Measurements from ENCODE around the gene FREM2. TPM values are rescaled to one million over a fixed set of nuclear protein-coding genes. Genes with fewer than 3 reads are reported as not detected.

FREM2 gene
- total and polyA plus RNA-seq, 2 experiments from 2014 or later, result 2.4 to 29.8 TPM

DNA sequence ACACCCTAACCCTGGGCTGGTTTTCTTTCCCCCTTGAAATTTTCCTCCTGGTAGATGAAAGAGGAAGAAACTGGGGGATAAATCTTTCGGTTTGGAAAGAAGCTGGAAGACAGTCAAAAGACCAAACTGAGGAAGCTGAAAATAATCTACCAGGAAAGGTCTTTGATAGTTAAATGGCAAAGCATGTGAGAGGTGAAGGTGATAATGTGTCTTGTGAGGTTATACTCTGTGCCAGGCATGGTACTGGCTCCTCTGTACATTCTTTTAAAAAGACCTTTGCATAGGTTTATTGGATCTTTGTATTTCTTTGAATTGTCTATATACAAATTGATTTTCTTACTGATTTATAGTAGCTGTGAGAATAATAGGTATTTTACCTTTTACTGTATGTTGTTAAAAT, 98.6 kb downstream of the FREM2 start:
- peaks cover 6% of the 10 kb centered on the region for H3K4me1 ChIP-seq (ENCODE audit: insufficient read depth)
- ATAC-seq, result no peak
- H3F3A ChIP-seq (replicated peaks; ENCODE audit: low read depth), result no peaks in the 10 kb centered on the region
- H3K4me3 ChIP-seq, result no peak overlapping the region
- H3K9me2 ChIP-seq (ENCODE audit: insufficient read depth), result no peaks in the 10 kb centered on the region
- H2AFZ ChIP-seq, result no peak overlapping the region
- no peak for DNase-seq (ENCODE audit: low spot score)
- H3K27me3 Mint-ChIP-seq (ENCODE audit: insufficient read depth, low read depth, poor library complexity), result no peaks in the 10 kb centered on the region
- H3K4me3 Mint-ChIP-seq, result no peak overlapping the region
- no peaks in the 10 kb centered on the region for H4K20me1 ChIP-seq (replicated peaks; ENCODE audit: insufficient read depth)
- H3K4me2 ChIP-seq, result no peak overlapping the region
- H3K27ac ChIP-seq (ENCODE audit: low read depth), result no peak overlapping the region
- H3K27ac Mint-ChIP-seq, result no peak overlapping the region
- no peaks in the 10 kb centered on the region for H3K79me2 ChIP-seq (replicated peaks; ENCODE audit: insufficient read depth)
- H3K36me3 Mint-ChIP-seq (ENCODE audit: low read depth), result peaks cover 3% of the 10 kb centered on the region; the same call in 1 of the 3 replicates
- no peaks in the 10 kb centered on the region for H3K27me3 ChIP-seq (ENCODE audit: insufficient read depth)
- H3K9me3 Mint-ChIP-seq, result no peaks in the 10 kb centered on the region
- TF ChIP-seq EZH2 (IDR thresholded peaks at IDR 0.05; ENCODE audit: low read depth, unreplicated experiment) (no peak), STAT1 (IDR thresholded peaks at IDR 0.05; ENCODE audit: unreplicated experiment) (no peak), JUNB (IDR thresholded peaks at IDR 0.05; ENCODE audit: unreplicated experiment) (no peak), EZH2phosphoT487 (IDR thresholded peaks at IDR 0.05; ENCODE audit: unreplicated experiment) (no peak), NANOG (IDR thresholded peaks at IDR 0.05; ENCODE audit: borderline replicate concordance) (no peak), POLR2AphosphoS5 (IDR thresholded peaks at IDR 0.05; ENCODE audit: low read depth) (no peak), ZNF331 (CRISPR knock-in tag; IDR thresholded peaks at IDR 0.05; ENCODE audit: low read depth) (no peak), ZNF114 (CRISPR knock-in tag; IDR thresholded peaks at IDR 0.05) (no peak), CREB1 (CRISPR knock-in tag; IDR thresholded peaks at IDR 0.05; ENCODE audit: low read depth) (no peak)
- TF ChIP-seq, protein P1, sequence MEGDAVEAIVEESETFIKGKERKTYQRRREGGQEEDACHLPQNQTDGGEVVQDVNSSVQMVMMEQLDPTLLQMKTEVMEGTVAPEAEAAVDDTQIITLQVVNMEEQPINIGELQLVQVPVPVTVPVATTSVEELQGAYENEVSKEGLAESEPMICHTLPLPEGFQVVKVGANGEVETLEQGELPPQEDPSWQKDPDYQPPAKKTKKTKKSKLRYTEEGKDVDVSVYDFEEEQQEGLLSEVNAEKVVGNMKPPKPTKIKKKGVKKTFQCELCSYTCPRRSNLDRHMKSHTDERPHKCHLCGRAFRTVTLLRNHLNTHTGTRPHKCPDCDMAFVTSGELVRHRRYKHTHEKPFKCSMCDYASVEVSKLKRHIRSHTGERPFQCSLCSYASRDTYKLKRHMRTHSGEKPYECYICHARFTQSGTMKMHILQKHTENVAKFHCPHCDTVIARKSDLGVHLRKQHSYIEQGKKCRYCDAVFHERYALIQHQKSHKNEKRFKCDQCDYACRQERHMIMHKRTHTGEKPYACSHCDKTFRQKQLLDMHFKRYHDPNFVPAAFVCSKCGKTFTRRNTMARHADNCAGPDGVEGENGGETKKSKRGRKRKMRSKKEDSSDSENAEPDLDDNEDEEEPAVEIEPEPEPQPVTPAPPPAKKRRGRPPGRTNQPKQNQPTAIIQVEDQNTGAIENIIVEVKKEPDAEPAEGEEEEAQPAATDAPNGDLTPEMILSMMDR (conservative IDR thresholded peaks at IDR 0.05; ENCODE audit: low read depth in 2 of 2), result no peak
- TF ChIP-seq, protein P2, sequence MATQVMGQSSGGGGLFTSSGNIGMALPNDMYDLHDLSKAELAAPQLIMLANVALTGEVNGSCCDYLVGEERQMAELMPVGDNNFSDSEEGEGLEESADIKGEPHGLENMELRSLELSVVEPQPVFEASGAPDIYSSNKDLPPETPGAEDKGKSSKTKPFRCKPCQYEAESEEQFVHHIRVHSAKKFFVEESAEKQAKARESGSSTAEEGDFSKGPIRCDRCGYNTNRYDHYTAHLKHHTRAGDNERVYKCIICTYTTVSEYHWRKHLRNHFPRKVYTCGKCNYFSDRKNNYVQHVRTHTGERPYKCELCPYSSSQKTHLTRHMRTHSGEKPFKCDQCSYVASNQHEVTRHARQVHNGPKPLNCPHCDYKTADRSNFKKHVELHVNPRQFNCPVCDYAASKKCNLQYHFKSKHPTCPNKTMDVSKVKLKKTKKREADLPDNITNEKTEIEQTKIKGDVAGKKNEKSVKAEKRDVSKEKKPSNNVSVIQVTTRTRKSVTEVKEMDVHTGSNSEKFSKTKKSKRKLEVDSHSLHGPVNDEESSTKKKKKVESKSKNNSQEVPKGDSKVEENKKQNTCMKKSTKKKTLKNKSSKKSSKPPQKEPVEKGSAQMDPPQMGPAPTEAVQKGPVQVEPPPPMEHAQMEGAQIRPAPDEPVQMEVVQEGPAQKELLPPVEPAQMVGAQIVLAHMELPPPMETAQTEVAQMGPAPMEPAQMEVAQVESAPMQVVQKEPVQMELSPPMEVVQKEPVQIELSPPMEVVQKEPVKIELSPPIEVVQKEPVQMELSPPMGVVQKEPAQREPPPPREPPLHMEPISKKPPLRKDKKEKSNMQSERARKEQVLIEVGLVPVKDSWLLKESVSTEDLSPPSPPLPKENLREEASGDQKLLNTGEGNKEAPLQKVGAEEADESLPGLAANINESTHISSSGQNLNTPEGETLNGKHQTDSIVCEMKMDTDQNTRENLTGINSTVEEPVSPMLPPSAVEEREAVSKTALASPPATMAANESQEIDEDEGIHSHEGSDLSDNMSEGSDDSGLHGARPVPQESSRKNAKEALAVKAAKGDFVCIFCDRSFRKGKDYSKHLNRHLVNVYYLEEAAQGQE (IDR thresholded peaks at IDR 0.05; ENCODE audit: unreplicated experiment), result no peak
- TF ChIP-seq, protein P3, sequence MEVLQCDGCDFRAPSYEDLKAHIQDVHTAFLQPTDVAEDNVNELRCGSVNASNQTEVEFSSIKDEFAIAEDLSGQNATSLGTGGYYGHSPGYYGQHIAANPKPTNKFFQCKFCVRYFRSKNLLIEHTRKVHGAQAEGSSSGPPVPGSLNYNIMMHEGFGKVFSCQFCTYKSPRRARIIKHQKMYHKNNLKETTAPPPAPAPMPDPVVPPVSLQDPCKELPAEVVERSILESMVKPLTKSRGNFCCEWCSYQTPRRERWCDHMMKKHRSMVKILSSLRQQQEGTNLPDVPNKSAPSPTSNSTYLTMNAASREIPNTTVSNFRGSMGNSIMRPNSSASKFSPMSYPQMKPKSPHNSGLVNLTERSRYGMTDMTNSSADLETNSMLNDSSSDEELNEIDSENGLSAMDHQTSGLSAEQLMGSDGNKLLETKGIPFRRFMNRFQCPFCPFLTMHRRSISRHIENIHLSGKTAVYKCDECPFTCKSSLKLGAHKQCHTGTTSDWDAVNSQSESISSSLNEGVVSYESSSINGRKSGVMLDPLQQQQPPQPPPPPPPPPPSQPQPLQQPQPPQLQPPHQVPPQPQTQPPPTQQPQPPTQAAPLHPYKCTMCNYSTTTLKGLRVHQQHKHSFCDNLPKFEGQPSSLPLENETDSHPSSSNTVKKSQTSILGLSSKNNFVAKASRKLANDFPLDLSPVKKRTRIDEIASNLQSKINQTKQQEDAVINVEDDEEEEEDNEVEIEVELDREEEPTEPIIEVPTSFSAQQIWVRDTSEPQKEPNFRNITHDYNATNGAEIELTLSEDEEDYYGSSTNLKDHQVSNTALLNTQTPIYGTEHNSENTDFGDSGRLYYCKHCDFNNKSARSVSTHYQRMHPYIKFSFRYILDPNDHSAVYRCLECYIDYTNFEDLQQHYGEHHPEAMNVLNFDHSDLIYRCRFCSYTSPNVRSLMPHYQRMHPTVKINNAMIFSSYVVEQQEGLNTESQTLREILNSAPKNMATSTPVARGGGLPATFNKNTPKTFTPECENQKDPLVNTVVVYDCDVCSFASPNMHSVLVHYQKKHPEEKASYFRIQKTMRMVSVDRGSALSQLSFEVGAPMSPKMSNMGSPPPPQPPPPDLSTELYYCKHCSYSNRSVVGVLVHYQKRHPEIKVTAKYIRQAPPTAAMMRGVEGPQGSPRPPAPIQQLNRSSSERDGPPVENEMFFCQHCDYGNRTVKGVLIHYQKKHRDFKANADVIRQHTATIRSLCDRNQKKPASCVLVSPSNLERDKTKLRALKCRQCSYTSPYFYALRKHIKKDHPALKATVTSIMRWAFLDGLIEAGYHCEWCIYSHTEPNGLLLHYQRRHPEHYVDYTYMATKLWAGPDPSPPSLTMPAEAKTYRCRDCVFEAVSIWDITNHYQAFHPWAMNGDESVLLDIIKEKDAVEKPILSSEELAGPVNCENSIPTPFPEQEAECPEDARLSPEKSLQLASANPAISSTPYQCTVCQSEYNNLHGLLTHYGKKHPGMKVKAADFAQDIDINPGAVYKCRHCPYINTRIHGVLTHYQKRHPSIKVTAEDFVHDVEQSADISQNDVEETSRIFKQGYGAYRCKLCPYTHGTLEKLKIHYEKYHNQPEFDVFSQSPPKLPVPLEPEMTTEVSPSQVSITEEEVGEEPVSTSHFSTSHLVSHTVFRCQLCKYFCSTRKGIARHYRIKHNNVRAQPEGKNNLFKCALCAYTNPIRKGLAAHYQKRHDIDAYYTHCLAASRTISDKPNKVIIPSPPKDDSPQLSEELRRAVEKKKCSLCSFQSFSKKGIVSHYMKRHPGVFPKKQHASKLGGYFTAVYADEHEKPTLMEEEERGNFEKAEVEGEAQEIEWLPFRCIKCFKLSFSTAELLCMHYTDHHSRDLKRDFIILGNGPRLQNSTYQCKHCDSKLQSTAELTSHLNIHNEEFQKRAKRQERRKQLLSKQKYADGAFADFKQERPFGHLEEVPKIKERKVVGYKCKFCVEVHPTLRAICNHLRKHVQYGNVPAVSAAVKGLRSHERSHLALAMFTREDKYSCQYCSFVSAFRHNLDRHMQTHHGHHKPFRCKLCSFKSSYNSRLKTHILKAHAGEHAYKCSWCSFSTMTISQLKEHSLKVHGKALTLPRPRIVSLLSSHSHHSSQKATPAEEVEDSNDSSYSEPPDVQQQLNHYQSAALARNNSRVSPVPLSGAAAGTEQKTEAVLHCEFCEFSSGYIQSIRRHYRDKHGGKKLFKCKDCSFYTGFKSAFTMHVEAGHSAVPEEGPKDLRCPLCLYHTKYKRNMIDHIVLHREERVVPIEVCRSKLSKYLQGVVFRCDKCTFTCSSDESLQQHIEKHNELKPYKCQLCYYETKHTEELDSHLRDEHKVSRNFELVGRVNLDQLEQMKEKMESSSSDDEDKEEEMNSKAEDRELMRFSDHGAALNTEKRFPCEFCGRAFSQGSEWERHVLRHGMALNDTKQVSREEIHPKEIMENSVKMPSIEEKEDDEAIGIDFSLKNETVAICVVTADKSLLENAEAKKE (CRISPR knock-in tag; IDR thresholded peaks at IDR 0.05), result no peak
- TF ChIP-seq, protein P4, sequence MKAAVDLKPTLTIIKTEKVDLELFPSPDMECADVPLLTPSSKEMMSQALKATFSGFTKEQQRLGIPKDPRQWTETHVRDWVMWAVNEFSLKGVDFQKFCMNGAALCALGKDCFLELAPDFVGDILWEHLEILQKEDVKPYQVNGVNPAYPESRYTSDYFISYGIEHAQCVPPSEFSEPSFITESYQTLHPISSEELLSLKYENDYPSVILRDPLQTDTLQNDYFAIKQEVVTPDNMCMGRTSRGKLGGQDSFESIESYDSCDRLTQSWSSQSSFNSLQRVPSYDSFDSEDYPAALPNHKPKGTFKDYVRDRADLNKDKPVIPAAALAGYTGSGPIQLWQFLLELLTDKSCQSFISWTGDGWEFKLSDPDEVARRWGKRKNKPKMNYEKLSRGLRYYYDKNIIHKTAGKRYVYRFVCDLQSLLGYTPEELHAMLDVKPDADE (IDR thresholded peaks at IDR 0.05), result no peak
- no peaks in the 10 kb centered on the region for H3K36me3 ChIP-seq (ENCODE audit: insufficient read depth)
- peaks cover 8% of the 10 kb centered on the region for H3K4me1 Mint-ChIP-seq

All from GM23338 (cell line).